GM10847 (cell line): ENCODE data around the gene FBXO24.

Source experiments
- POLR2A ChIP-seq: IDR thresholded peaks from 2 replicates; pipeline ENCODE4 v1.6.1; 2011; ENCODE audit not compliant: insufficient read length; ENCODE audit errors: extremely low read depth

FBXO24 gene

DNA sequence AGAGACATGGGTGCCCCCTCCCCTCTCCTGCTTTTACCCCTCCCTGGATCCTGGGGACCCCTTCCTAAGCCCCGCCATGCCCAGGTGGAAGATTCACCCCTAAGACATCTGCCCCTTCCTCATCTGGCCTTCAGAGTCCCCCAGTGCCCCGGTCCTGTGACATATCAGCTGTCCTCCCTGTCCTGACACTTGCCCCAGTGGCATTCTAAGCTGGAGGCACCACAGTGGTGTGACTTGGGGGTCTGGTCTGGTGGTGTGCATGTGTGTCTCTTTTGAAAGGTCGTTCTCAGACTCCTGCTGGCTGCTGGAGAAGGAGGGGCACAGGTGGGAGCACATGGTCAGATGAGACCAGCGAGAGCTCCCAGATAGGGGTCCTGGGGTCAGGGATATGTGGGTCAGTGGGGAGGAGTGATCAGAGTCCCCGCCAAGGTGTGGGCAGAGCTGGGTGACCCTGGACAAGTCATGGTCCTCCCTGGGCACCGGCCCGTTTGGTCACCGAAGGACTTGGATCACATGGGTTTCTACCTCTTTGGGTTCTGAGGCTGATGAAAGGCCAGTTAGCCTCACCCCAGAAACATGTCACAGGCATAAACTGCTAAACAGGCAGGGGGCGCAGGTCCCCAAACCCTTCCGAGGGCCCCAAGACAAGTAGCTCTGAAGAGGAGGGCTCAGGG, 55.9 kb downstream of the FBXO24 start:
- no peak for TF ChIP-seq POLR2A

DNA sequence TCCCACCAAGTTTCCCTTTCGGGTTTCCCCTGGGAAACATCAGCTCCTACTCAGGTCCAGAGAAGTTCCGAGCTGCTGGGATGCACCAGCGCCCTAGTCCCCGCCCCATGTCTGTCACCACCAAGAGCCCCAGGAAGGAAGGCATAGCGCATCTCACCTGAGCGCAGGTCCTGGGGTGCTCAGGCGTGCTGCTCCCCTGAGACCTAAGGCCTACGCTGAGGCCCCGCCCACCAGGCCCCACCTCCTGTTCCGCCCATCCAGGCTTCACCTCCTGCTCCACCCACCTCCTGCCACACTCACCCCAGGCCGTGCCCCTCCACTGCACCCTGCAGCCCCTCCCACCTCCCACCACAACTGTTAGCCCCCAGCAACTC, 56.4 kb downstream of the FBXO24 start:
- no peak for TF ChIP-seq POLR2A

DNA sequence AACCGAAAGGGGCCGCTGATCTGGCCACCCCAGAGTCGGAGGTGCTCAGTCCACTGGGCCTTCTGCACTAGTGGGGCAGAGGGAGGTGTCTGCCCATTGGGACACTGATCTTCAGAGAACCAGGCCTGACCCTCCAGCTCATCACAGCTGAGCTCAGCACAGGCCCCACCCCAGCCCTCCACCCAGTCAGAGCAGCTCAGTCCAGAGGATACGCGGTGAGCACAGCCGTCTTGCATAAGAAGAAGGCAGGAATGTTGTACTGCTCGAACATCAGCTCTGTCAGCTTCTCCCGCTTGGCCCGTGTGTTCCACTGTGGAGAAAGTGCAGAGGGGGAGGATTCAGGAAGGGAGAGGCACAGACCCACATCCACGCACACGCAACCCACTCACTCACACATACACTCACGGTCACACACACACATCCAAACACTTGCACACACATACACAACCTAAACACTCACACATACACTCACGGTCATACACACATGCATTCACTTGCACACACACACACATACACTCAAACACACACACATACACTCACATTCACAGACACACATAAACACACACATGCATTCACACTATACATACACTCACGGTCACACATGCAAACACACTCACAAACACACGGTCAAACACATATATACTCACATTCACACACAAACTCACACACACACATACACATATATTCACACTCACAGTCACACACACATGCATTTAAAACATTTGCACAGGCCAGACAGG, 63.9 kb downstream of the FBXO24 start:
- TF ChIP-seq POLR2A = no peak
